NCI-H2196 treated with DMSO at 0.1 percent for 48 hours (cell line): ENCODE data around the gene HIP1.
"Not testable (repeated sequence)": the region's sequence is repeated elsewhere in the genome, so short reads cannot be mapped to it uniquely, and the experiment has no call there.

Source experiments
- DNase-seq: peaks from one replicate; lab custom pipeline; 2025; ENCODE audit not compliant: unreplicated experiment; lab: John Stamatoyannopoulos, UW

Gene HIP1

DNA sequence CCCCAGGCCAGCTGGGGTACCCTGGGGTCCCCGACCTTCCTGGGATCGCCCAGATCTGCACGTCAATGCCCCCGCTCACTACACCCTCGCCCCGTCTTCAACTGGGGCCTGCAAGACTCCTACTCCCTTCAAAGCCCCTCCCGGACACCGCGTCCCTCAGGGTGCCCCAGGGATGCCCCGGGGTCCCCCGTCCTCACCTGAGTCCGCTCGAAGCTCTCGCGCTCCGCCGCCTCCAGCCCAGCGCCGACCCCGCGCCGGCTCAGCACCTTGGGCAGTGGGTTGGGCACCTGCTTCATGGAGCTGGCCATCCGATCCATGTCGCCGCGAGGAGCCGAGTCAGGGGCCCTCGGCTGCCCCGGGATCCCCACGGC, at the start of gene HIP1:
Gene HIP1, minus strand, starts transcription at position 338 of the 371 bp plus-strand sequence. Its CDS starts 21 bp downstream, at position 317.
- no peak for DNase-seq

DNA sequence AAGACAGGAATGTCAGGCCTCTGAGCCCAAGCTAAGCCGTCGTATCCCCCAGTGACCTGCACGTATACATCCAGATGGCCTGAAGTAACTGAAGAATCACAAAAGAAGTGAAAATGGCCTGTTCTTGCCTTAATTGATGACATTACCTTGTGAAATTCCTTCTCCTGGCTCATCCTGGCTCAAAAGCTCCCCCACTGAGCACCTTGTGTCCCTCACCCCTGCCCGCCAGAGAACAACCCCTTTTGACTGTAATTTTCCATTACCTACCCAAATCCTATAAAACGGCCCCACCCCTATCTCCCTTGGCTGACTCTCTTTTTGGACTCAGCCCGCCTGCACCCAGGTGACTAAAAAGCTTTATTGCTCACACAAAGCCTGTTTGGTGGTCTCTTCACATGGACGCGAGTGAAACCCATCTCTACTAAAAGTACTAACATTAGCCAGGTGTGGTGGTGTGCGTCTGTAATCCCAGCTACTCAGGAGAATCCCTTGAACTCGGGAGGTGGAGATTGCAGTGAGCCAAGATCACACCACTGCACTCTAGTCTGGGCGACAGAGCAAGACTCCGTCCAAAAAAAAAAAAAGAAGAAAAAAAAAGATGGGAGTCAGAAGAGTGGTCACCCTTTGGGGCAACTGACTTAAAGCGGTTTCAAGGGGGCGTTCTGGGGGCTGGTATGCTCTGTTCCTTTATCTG, 49.6 kb upstream of the HIP1 start:
- DNase-seq = not testable (repeated sequence)

DNA sequence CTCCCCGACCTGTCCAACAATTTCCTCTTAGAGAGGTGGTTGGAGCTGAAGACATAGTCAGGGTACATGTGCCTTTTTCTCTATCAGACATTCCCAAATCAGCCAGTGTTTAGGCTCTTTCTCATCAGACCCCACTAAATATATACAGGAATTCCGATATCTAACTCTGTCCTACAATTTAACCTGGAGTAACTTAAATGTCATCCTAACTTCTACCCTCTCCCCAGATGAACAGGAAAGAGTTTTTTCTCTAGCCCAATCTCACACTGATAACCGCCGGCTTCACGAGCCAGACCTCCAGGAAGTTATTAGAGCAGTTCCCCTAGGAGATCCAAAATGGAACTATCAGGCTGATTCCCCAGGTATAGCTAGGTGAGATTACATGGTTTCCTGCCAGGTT, 44.3 kb upstream of the HIP1 start:
- not testable (repeated sequence) for DNase-seq

DNA sequence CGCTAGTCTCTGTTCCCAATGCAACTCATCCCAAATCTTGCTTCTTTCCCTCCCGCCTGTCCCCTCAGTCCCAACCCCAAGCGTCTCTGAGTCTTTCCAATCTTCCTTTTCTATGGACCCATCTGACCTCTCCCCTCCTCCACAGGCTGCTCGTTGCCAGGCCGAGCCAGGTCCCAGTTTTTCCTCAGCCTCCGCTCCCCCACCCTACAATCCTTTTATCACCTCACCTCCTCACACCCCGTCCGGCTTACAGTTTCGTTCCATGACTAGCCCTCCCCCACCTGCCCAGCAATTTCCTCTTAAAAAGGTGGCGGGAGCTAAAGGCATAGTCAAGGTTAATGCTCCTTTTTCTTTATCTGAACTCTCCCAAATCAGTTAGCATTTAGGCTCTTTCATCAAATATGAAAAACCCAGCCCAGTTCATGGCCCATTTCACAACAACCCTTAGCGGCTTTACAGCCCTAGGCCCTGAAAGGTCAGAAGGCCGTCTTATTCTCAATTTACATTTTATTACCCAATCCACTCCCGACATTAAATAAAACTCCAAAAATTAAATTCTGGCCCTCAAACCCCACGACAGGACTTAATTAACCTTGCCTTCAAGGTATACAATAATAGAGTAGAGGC, 42.0 kb upstream of the HIP1 start:
- DNase-seq = not testable (repeated sequence)

DNA sequence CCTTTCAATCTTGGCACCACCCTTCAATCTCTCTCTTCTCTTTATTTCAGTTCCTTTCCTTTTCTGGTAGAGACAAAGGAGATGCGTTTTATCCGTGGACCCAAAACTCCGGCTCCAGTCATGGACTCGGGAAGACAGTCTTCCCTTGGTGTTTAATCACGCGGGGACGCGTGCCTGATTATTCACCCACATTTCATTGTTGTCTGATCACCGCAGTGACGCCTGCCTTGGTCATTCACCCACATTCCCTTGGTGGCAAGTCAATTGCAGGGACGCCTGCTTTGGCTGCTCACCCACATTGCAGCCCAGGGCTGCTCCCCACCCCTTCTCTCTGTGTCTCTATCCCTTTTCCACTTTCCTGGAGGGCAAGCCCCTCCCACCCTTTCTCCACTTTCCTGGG, 40.8 kb upstream of the HIP1 start:
- DNase-seq = not testable (repeated sequence)

DNA sequence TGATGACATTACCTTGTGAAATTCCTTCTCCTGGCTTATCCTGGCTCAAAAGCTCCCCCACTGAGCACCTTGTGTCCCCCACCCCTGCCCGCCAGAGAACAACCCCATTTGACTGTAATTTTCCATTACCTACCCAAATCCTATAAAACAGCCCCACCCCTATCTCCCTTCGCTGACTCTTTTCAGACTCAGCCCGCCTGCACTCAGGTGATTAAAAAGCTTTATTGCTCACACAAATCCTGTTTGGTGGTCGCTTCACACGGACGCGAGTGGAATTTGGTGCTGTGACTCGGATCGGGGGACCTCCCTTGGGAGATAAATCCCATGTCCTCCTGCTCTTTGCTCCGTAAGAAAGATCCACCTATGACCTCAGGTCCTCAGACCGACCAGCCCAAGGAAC, 40.3 kb upstream of the HIP1 start:
- not testable (repeated sequence) for DNase-seq

DNA sequence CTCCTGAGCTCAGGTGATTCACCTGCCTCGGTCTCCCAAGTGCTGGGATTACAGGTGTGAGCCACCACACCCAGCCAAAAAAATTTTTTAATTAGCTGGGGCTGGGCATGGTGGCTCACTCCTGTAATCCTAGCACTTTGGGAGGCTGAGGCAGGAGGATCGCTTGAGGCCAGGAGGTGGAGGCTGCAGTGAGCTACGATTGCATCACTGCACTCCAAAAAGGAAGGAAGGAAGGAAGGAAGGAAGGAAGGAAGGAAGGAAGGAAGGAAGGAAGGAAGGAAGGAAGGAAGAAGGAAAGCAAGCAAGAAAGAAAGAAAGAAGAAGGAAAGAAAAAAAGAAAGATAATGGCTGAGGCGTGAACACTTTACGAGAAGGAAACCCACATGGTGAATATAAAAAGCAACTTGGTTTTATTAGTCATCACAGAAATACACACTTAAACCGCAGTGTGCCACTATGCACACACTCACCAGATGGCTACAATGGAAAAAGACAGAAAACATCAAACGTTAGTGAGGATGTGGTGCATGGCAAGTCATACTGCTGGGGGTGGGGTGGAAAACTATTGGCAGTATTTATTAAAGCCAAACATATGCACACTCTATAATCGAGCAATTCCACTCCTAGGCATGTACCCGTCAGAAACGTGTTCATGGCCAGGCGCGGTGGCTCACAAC, 37.7 kb upstream of the HIP1 start:
- DNase-seq = no peak

DNA sequence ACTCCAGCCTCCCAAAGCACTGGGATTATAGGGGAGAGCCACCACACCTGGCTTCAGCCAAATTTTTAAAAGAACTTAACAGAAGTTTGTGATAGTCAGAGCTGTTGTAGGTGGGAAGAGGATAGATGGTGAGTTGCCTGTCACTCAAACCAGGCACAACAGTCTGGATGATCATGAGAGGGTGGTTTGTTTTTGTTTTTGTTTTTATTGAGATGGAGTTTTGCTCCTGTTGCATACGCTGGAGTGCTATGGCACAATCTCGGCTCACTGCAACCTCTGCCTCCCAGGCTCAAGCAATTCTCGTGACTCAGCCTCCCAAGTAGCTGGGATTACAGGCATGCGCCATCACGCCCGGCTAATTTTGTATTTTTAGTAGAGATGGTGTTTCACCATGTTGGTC, 35.2 kb upstream of the HIP1 start:
- DNase-seq = not testable (repeated sequence)

DNA sequence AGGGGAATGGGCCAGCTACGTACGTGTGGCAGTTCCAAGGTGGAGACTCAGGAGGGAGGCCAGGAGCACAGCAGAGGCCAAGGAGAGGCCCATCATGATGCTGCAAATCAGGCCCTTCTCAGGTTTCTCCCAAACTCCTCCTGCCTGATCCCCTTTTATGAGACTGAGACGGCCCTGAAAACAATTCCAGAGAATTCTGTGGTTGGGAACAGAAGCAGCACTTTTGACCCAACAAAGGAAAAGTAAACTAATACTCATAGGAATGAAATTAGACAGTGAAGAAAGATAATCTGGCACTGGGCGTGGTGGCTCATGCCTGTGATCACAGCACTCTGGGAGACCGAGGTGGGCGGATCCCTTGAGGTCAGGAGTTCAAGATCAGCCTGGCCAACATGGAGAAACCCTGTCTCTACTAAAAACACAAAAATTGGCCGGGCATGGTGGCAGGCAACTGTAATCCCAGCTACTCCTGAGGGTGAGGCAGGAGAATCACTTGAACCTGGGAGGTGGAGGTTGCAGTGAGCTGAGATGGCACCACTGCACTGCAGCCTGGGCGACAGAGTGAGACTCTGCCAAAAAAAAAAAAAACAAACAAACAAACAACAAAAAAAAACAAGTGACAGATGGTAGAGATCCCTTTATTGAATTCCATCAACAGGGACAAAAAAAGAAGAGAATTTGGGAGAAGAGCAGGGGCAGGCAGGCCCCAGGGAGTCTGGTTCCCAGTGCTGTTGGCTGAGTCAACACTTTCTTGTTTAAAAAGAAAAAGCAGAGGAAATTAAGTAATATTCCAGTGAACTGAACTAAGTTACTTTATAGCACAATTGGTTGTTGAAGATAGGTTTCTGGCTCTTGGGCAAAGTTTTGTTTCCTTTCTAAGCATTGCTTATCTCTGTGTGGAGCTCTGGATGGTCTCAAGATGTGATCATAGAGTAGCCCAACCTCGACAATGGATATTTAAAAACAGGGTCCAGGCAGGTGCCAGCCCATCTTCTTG, 33.6 kb upstream of the HIP1 start, which contains the start of gene CCL26:
Gene CCL26, minus strand, starts transcription at position 131 of the 997 bp plus-strand sequence. Its CDS starts 35 bp downstream, at position 96.
- no peak for DNase-seq

DNA sequence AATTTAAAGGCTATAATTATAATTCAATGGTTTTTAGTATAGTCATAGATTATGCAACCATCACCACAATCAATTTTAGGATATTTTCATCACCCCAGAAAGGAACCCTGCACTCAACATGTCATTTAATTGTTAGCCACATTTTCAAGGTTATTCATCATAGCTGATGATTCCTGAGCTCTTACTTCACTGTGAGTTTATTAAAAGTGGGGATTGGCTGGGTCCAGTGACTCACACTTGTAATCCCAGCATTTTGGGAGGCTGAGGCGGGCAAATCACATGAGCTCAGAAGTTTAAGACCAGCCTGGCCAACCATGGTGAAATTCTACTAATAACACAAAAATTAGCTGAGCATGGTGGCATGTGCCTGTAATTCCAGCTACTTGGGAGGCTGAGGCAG, 32.5 kb upstream of the HIP1 start:
- no peak for DNase-seq

DNA sequence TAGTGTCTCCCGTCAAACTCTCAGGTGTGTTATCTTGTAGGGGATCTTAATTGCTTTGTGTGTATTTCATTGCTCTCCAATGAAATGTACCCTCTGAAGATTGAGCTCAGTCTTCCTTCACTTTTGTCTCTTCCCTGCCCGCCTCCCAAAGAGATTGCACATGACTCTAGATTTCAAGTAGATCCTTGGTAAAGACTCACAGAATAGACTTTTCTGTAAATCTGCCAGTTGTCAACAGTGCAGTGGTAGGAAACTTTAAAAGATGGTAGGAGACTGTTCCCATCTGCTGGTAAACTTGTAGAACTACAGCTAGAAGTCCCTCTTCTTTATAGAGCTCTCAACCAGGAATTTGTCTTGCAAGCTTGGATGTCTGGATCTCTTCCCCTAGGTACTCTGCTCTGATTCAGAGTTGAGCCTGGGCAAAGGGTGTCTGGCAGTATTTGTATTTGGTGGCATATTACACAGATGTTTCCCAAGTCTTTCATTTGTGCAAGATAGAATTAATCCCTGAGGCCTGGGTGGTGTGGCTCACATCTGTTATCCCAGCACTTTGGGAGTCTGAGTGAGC, 23.7 kb upstream of the HIP1 start:
- peak; percentile 52 for DNase-seq

DNA sequence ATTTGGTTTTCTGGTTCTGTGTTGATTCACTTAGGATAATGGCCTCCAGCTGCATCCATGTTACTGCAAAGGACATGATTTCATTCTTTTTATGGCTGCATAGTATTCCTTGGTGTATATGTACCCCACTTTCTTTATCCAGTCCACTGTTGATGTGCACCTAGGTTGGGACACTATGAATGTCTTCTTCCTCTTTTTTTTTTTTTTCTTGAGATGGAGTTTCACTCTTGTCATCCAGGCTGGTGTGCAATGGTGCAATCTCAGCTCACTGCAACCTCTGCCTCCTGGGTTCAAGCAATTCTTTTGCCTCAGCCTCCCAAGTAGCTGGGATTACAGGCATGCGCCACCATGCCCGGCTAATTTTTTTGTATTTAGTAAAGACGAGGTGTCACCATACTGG, 23.1 kb upstream of the HIP1 start:
- DNase-seq = not testable (repeated sequence)

DNA sequence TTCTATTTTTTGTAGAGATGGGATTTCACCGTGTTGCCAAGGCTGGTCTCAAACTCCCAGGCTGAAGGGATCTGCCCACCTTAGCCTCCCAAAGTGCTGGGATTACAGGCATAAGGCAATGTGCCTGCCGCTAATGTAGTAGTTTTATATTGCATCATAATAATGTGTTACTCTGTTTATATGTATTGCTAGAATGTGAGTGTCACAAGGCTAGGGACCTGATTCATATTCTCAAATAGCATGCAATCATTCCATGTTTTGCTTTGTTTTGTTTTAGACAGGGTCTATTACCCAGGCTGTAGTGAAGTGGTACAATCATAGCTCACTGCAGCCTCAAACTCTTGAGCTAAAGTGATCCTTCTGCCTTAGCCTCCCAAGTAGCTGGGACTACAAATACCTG, 19.8 kb upstream of the HIP1 start:
- no peak for DNase-seq

DNA sequence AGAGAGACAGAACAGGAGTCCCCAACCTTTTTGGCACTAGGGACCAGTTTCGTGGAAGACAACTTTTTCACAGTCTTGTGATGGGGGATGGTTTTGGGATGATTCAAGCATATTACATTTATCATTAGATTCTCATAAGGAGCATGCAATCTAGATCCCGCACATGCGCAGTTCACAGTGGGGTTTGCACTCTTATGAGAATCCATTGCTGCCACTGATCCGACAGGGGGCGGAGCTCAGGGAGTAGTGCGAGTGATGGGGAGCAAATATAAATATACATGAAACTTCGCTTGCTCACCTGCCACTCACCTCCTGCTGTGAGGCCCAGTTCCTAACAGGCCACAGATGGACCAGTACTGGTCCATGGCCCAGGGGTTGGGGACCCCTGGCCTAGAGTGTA, 19.1 kb upstream of the HIP1 start:
- DNase-seq = no peak

DNA sequence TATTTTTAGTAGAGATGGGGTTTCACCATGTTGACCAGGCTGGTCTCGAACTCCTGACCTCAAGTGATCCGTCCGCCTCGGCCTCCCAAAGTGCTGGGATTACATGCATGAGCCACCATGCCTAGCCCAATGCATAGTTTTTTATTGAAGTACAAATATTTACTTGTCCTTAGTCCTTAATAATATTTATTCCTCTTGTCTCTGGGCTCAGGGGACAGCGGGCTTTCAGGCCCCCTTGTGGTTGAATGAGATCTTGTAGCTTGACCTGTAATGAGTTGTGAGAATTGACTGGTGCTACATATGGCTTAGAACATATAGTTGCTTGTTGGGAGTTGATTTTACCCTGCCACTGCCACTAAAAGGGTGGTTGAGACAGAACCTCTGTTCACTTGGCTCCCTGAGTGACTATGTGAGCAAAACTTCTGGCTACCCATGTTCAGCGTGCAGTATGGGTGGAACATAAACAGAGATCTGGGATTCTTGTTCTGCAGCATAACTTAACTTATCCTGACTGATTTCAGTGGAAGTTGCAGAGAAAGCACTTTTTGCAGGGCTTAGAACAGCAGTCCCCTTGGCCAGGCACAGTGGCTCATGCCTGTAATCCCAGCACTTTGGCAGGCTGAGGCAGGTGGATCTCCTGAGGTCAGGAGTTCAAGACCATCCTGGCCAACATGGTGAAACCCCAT, 18.4 kb upstream of the HIP1 start:
- DNase-seq = no peak

DNA sequence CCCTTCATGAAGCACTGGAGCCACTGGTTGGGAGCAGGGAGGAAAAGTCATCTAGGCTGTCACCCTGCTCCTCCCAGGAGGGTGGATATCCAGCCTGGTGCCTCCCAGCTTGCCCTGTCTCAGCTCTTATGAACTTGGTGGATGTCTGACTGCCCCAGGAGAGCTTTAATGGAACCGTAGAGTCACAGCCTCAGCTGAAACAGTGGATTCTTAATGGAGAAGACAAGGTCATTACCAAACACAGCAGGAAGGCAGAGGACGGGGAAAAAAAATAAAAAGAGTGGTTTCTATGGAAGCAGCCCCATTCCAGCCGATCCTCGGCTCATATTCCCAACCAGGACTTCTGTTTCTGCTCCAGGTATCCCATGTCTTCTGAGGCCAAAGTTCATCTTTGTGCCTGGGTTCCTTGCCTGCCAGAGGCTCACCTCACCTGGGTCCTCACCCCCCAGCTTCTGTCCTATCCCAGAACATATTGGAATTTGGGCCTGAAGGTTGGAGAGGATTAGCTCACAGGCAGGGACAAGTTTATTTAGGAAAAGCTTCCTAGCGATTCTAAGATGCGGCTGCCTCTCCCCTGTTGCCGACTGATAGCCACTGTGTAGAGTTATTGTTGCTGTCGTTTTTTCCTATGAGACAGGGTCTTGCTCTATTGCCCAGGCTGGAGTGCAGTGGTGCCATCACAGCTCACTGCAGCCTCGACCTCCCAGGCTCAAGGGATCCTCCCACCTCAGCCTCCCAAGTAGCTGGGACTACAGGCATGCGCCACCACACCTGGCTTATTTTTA, 17.7 kb upstream of the HIP1 start:
- no peak for DNase-seq

DNA sequence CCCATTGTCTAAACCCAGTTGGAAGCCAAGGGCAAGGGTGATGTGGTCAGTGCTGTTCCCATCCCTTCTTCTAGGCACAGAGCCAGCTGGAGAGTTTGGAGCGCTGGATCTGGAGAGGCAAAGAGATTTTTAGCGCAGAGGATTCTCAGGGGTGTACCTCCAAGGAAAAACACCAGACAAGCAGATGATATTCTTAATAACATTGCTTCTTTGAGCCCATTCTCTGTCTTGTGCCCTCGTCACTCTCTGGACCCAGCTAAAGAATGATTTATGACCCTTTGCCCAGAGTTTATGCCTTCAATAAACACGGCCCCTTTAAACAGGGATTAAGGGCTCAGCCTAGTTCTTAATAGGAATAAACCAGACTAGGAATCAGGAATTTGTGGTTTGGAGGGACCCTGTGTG, 4.7 kb upstream of the HIP1 start:
- DNase-seq = no peak

DNA sequence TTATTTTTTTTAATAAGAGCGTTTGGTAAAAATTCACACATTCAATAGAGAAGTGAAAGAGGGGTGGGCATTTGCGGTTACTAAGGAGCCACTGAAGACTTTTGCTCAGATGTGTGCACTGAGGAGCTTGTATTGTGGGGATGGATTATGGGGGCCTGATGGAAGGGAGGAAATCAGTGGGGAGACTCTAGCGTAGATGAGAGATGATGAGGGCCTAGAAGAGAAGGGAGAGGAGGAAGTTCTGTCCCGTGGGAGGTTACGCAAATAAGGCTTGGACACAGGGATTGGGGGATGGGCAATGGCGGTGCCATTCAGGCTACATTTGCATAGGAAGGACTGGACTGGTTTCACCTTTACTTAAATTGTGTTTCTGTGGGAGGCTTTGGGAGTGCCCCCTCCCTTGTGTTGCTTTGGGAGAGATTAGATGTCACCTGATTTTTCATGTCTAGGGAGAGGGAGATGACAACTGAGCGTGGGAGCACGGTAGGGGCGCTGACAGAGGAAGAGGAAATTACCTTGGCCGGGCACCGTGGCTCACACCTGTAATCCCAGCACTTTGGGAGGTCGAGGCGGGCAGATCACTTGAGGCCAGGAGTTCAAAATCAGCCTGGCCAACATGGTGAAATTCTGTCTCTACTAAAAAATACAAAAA, 2.2 kb upstream of the HIP1 start:
- DNase-seq = no peak
